DMS 273 (cell line): ENCODE data around the gene LRRC32.
A peak's percentile ranks its signal among the peaks of the same experiment; 100 is the strongest.

Experiments used
- DNase-seq: peaks from one replicate; lab custom pipeline; 2025; ENCODE audit not compliant: unreplicated experiment; lab: John Stamatoyannopoulos, UW

LRRC32 gene

GRCh38 chr11:76700177-76701100 lies 29.9 kb upstream of the LRRC32 start:
- peak; percentile 43 for DNase-seq

- no peak for DNase-seq
These were observed 29.0 kb upstream of the LRRC32 start for GRCh38 chr11:76699451-76700091.

GRCh38 chr11:76698321-76699043 lies 27.9 kb upstream of the LRRC32 start:
- peak; percentile 41 for DNase-seq

- DNase-seq = no peak
These were observed 26.2 kb upstream of the LRRC32 start for GRCh38 chr11:76696756-76697155.

GRCh38 chr11:76695771-76696170 lies 25.2 kb upstream of the LRRC32 start:
- DNase-seq = no peak

GRCh38 chr11:76695133-76695532 lies 24.6 kb upstream of the LRRC32 start:
- peak; percentile 13 for DNase-seq

- DNase-seq = no peak
These were observed 24.1 kb upstream of the LRRC32 start for GRCh38 chr11:76694664-76695063.

GRCh38 chr11:76693806-76694205 lies 23.3 kb upstream of the LRRC32 start:
- DNase-seq = no peak

- no peak for DNase-seq
These were observed 22.4 kb upstream of the LRRC32 start for GRCh38 chr11:76692956-76693355.

- no peak for DNase-seq
These were observed 21.1 kb upstream of the LRRC32 start for GRCh38 chr11:76691655-76692054.

GRCh38 chr11:76690736-76691135 lies 20.2 kb upstream of the LRRC32 start:
- DNase-seq = no peak

GRCh38 chr11:76689313-76690260 lies 19.0 kb upstream of the LRRC32 start:
- no peak for DNase-seq

GRCh38 chr11:76688146-76688545 lies 17.6 kb upstream of the LRRC32 start:
- DNase-seq = no peak

GRCh38 chr11:76686261-76687079 lies 15.9 kb upstream of the LRRC32 start:
- DNase-seq = no peak

GRCh38 chr11:76685831-76686230 lies 15.3 kb upstream of the LRRC32 start:
- DNase-seq = no peak

- no peak for DNase-seq
These were observed 14.7 kb upstream of the LRRC32 start for GRCh38 chr11:76685237-76685636.

GRCh38 chr11:76684516-76684915 lies 14.0 kb upstream of the LRRC32 start:
- no peak for DNase-seq

GRCh38 chr11:76683161-76684095 lies 12.9 kb upstream of the LRRC32 start:
- DNase-seq = no peak

- no peak for DNase-seq
These were observed 12.1 kb upstream of the LRRC32 start for GRCh38 chr11:76682684-76683083.
